ENCODE results near the gene ARMC12.

Gene ARMC12

GRCh38 chr6:35730745-35731413 lies 6.0 kb upstream of the ARMC12 start:
- H3K36me3 ChIP-seq (ENCODE audit: insufficient read depth, low read length), result no peaks in the 10 kb centered on the region
- H3K9ac ChIP-seq (ENCODE audit: low read length), result peak overlapping the region; percentile 69
- H3K9me3 ChIP-seq (ENCODE audit: low read length), result no peaks in the 10 kb centered on the region
- H2AFZ ChIP-seq (ENCODE audit: low read length), result no peak overlapping the region
- peaks cover 70% of the 10 kb centered on the region for H3K4me1 ChIP-seq (ENCODE audit: insufficient read depth, low read length, severe bottlenecking)
- peaks cover 9% of the 10 kb centered on the region; the same call in 1 of the 2 replicates for H3F3A ChIP-seq (ENCODE audit: insufficient read depth, low read length)
- no peaks in the 10 kb centered on the region for H3K79me2 ChIP-seq (ENCODE audit: insufficient read depth, low read length)
- peak overlapping the region; percentile 74 for H3K4me2 ChIP-seq (ENCODE audit: low read length)
- H3K9me2 ChIP-seq (ENCODE audit: low read depth, low read length), result no peaks in the 10 kb centered on the region
- TF ChIP-seq CTCF (IDR thresholded peaks at IDR 0.05; ENCODE audit: low read length) (no peak), EZH2 (IDR thresholded peaks at IDR 0.05; ENCODE audit: borderline replicate concordance, low read length) (no peak)
- peak overlapping the region; percentile 70 for H3K4me3 ChIP-seq (ENCODE audit: low read depth, low read length, poor library complexity, severe bottlenecking)
- H3K27ac ChIP-seq (ENCODE audit: low read depth, low read length, poor library complexity, severe bottlenecking), result peak overlapping the region; percentile 97
- H4K20me1 ChIP-seq (ENCODE audit: insufficient read depth, low read length), result no peaks in the 10 kb centered on the region
- no peaks in the 10 kb centered on the region for H3K27me3 ChIP-seq (ENCODE audit: insufficient read depth, low read length)

- TF ChIP-seq CTCF (IDR thresholded peaks at IDR 0.05; ENCODE audit: low read length) (no peak), EZH2 (IDR thresholded peaks at IDR 0.05; ENCODE audit: borderline replicate concordance, low read length) (no peak)
- no peak overlapping the region for H2AFZ ChIP-seq (ENCODE audit: low read length)
- peak overlapping the region; percentile 97 for H3K27ac ChIP-seq (ENCODE audit: low read depth, low read length, poor library complexity, severe bottlenecking)
These were observed 5.5 kb upstream of the ARMC12 start for GRCh38 chr6:35731414-35731735.

GRCh38 chr6:35731736-35732532 lies 4.9 kb upstream of the ARMC12 start:
- H3K36me3 ChIP-seq (ENCODE audit: insufficient read depth, low read length), result no peaks in the 10 kb centered on the region

More at GRCh38 chr6:35731414-35731735, 5.5 kb upstream of the ARMC12 start:
- H3K4me2 ChIP-seq (ENCODE audit: low read length), result peak overlapping the region; percentile 74
- no peaks in the 10 kb centered on the region for H3K79me2 ChIP-seq (ENCODE audit: insufficient read depth, low read length)
- peaks cover 9% of the 10 kb centered on the region; the same call in 1 of the 2 replicates for H3F3A ChIP-seq (ENCODE audit: insufficient read depth, low read length)
- peaks cover 67% of the 10 kb centered on the region for H3K4me1 ChIP-seq (ENCODE audit: insufficient read depth, low read length, severe bottlenecking)
- H3K4me3 ChIP-seq (ENCODE audit: low read depth, low read length, poor library complexity, severe bottlenecking), result peak overlapping the region; percentile 70
- peak overlapping the region; percentile 91 for H3K9ac ChIP-seq (ENCODE audit: low read length)
- no peaks in the 10 kb centered on the region for H3K9me3 ChIP-seq (ENCODE audit: low read length)
- no peaks in the 10 kb centered on the region for H3K27me3 ChIP-seq (ENCODE audit: insufficient read depth, low read length)
- H3K36me3 ChIP-seq (ENCODE audit: insufficient read depth, low read length), result no peaks in the 10 kb centered on the region
- H3K9me2 ChIP-seq (ENCODE audit: low read depth, low read length), result no peaks in the 10 kb centered on the region
- no peaks in the 10 kb centered on the region for H4K20me1 ChIP-seq (ENCODE audit: insufficient read depth, low read length)

More at GRCh38 chr6:35731736-35732532, 4.9 kb upstream of the ARMC12 start:
- Histone ChIP-seq H3K9ac (ENCODE audit: low read length) (peak overlapping the region; percentile 91), H3K27me3 (ENCODE audit: insufficient read depth, low read length) (no peaks in the 10 kb centered on the region), H3F3A (ENCODE audit: insufficient read depth, low read length) (peaks cover 9% of the 10 kb centered on the region; the same call in 1 of the 2 replicates), H3K27ac (ENCODE audit: low read depth, low read length, poor library complexity, severe bottlenecking) (peak overlapping the region; percentile 97), H3K9me2 (ENCODE audit: low read depth, low read length) (no peaks in the 10 kb centered on the region), H4K20me1 (ENCODE audit: insufficient read depth, low read length) (no peaks in the 10 kb centered on the region), H3K79me2 (ENCODE audit: insufficient read depth, low read length) (no peaks in the 10 kb centered on the region), H3K4me2 (ENCODE audit: low read length) (peak overlapping the region; percentile 74), H3K4me1 (ENCODE audit: insufficient read depth, low read length, severe bottlenecking) (peaks cover 64% of the 10 kb centered on the region), H2AFZ (ENCODE audit: low read length) (no peak overlapping the region), H3K4me3 (ENCODE audit: low read depth, low read length, poor library complexity, severe bottlenecking) (peak overlapping the region; percentile 70), H3K9me3 (ENCODE audit: low read length) (no peaks in the 10 kb centered on the region)
- TF ChIP-seq CTCF (IDR thresholded peaks at IDR 0.05; ENCODE audit: low read length), result no peak; the same call in 1 of the 2 replicates
- no peak for TF ChIP-seq EZH2 (IDR thresholded peaks at IDR 0.05; ENCODE audit: borderline replicate concordance, low read length)
